Stimulated activated naive CD8-positive, alpha-beta T cell treated with anti-CD3 and anti-CD28 coated beads, Interleukin-15, Interleukin-2, amounts not matched to agents 100 ng/mL and 50 ng/mL, for 24 hours (primary cell): Measurements from ENCODE around the gene ZNF629.

Source experiments
- H3K27ac Mint-ChIP-seq: one replicate; pipeline ENCODE4 v1.8.0; 2021; ENCODE audit warnings: mild to moderate bottlenecking, mixed read lengths
- H3K27me3 Mint-ChIP-seq: one replicate; pipeline ENCODE4 v1.8.0; 2021; ENCODE audit warnings: mixed read lengths
- H3K36me3 Mint-ChIP-seq: one replicate; pipeline ENCODE4 v1.8.0; 2021; ENCODE audit warnings: low read depth, mixed read lengths
- H3K4me1 Mint-ChIP-seq: one replicate; pipeline ENCODE4 v1.8.0; 2021; ENCODE audit warnings: low read depth, mixed read lengths
- H3K4me3 Mint-ChIP-seq: one replicate; pipeline ENCODE4 v1.8.0; 2021; ENCODE audit warnings: mild to moderate bottlenecking, mixed read lengths
- H3K9me3 Mint-ChIP-seq: one replicate; pipeline ENCODE4 v1.8.0; 2021; ENCODE audit warnings: mixed read lengths

The ZNF629 gene

DNA sequence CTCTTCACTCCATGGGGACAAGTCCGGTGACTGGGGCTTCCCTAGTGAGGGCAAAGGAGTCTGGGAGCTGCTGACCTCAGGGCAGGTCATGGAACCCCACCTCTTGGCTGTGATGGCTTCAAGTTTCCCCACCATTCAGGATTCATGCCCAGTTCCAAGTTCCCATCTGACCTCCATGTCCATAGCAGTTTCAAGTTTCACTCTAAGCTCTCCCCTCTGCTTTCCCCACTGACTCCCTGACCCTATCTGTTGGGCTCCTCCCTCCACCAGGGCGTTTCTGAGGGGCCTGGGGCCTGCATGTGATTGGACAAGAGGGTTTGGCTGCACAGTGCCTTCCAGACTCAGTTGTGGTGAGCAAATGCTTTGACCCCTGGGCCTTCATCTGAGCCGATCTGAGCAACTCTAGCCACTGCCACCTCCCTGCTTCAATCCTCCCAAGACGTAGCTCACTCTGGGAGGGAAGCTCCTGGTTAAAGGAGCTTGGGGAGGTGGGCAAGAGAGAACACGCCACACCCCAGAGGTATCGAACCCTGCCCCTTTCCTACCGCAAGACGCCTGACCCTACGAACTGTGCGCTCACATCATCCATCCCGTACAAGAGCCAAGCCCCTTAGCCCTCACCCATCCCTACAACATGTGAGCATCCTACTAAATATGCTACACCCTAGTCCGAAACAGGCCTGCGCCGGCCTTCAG, 8.3 kb downstream of the ZNF629 start:
- Mint-ChIP-seq H3K27ac (no peak overlapping the region), H3K9me3 (no peaks in the 10 kb centered on the region), H3K27me3 (peaks cover 3% of the 10 kb centered on the region), H3K4me3 (no peak overlapping the region), H3K36me3 (peaks cover 17% of the 10 kb centered on the region), H3K4me1 (peaks cover 24% of the 10 kb centered on the region)

DNA sequence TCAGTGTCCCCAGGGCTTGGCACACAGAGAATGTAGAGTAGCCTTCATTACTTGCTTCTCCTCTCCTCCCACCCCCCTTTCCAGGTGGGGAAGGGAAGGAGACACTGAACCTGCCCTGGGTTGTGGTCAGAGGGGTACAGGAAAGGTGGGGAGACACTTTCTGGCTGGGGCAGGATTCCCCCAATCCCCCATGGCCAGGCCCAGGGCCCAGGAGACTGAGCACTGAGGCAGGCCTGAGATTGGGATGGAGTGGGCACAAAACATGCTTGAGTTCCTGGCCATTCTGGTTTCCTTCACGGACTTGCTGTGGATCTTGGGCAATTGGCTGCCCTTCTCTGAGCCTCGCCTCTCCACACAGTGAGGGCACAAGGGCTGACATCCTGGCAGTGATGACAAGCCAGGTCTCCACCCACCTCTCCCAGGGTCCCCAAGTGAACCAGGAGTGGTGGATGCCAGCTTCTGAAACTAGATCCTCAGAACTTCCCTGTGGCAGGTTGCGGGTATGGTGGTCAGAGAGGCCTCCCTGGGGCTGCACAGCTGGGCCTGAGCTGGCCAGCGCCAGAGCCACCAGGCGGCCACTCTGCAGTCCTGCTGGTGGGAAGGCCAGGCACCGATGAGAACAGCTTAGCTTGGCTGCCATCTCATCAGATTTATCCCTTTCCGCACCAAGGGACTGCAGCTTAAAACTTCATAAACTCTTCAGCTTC, 9.3 kb downstream of the ZNF629 start:
- Mint-ChIP-seq H3K36me3 (peaks cover 24% of the 10 kb centered on the region), H3K4me3 (peak overlapping the region; percentile 93), H3K27me3 (peaks cover 3% of the 10 kb centered on the region), H3K9me3 (no peaks in the 10 kb centered on the region), H3K27ac (no peak overlapping the region), H3K4me1 (peaks cover 24% of the 10 kb centered on the region)

DNA sequence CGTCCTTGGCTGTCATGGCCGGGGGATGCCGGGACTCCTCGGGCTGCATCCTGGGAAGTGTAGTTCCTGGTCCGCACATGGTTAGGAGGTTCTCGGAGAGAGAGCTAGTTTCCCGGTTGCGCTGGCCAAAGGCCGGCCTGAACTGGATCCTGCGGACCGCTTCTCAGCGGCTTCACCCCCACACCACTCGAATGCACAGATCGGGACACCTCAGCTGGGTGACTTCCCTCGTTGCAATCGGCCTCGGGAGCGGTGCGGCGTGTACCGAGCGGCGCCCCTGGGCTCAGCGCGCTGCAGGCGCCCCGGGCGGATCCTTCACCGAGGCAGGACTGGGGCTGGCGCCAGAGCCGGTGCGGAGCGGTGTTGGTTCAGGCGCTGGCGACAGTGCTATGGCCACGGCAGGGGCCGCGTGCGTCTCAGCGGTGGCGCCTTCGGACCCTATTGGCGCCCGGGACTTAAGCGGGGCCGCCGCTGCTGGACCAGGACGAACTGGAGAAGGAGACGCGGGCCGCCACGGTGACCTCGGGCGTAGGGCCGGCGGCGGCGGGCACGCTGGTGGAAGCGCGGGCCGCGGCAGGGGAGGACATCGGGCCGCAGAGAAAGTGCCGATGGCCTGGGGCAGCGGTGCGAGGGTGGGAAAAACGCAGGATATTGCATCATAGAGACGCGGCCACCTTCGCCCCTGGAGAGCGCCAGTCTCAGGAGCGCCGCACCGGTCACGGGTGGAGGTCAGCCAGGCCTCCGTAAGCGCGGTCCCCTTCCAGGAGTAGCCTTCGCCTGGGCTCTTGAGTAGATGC, 11.4 kb downstream of the ZNF629 start:
- Mint-ChIP-seq H3K4me1 (peaks cover 24% of the 10 kb centered on the region), H3K36me3 (peaks cover 38% of the 10 kb centered on the region), H3K4me3 (peak overlapping the region; percentile 93), H3K9me3 (no peaks in the 10 kb centered on the region), H3K27me3 (peaks cover 3% of the 10 kb centered on the region), H3K27ac (peak overlapping the region; percentile 98)

DNA sequence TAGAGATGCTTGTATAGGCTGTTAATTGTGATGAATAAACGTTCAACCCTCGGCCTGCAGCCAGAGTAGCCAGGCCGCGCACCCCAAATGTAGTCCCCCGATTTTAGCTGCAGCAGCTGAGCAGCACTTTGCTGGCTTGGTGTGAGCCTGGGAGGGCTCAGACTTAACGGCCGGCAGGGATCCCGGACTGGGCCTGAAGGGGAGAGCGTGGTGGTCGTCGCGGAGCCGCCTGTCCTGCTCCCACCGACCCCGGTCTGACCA, 11.9 kb downstream of the ZNF629 start:
- Mint-ChIP-seq H3K4me1 (peaks cover 24% of the 10 kb centered on the region), H3K36me3 (peaks cover 43% of the 10 kb centered on the region), H3K4me3 (peak overlapping the region; percentile 93), H3K27ac (peak overlapping the region; percentile 98), H3K27me3 (peaks cover 3% of the 10 kb centered on the region), H3K9me3 (no peaks in the 10 kb centered on the region)

DNA sequence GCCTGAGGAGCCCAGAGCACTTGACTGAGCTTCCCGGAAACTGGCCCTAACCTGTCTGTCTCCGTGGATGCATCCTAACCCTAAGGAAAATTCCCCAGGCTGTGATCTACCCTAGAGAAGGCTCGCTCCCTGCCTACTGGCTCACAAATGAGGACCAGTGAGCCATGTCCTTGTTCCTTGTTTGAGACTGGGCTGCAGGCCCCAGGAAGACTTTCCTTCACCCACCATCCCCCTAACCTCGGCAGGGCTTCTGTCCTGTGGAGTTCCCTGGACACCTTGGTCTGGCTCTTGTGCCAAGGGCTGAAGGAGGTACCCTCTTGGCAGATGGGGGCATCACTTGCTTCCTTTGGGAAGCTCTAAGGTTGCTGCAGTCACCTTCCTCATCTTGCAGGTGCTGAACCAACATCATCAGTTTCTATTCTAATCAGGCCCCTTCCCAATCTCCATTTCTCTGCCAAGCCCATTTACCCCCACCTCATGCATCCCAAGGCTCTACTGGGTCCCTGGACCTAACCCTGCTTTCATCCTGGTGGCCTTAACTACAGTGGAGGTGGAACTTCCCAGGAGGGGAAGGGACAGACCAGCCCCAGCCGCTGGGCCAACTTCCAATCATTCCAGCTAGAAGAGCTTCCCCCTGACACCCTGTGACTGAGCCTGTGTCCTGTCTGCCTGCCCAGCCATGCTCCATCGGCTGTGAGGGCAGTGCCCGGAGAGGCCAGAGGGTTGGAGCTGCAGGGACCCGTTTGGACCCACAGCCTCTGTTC, 12.5 kb downstream of the ZNF629 start:
- Mint-ChIP-seq H3K27me3 (peaks cover 3% of the 10 kb centered on the region), H3K4me3 (peak overlapping the region; percentile 93), H3K27ac (peak overlapping the region; percentile 98), H3K9me3 (no peaks in the 10 kb centered on the region), H3K36me3 (peaks cover 44% of the 10 kb centered on the region), H3K4me1 (peaks cover 24% of the 10 kb centered on the region)

DNA sequence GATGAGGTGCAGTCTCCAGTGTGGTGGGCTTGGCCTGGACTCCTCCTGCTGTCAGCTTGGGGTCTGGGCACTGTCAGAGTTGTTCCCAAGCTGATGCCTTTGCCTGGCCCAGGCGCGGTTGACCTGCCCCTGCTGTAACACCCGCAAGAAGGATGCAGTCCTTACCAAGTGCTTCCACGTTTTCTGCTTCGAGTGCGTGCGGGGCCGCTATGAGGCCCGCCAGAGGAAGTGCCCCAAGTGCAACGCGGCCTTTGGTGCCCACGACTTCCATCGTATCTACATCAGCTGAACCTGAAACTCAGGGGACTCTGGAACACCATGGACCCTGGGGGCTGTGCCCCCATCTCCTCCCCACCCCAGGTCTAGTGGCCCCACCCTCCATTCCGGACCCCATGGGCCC, 13.2 kb downstream of the ZNF629 start:
- Mint-ChIP-seq H3K27me3 (peaks cover 3% of the 10 kb centered on the region), H3K27ac (no peak overlapping the region), H3K36me3 (peaks cover 48% of the 10 kb centered on the region), H3K4me3 (no peak overlapping the region), H3K9me3 (no peaks in the 10 kb centered on the region), H3K4me1 (peaks cover 24% of the 10 kb centered on the region)

DNA sequence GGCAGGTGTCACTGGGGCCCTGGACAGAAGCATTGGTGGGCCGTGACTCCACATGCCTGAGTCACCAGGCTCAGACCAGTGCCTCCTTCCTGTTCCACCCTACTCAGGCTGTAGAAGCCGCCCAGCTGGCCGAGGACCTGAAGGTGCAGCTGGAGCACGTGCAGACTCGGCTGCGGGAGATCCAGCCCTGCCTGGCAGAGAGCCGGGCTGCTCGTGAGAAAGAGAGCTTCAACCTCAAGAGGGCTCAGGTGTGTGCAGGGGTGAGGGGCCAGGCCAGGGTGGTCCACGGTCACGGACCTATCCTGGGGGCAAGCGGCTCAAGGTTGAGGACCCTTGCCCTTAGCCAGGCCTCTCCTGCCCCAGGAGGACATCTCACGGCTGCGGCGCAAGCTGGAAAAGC, 15.3 kb downstream of the ZNF629 start:
- Mint-ChIP-seq H3K9me3 (no peaks in the 10 kb centered on the region), H3K27me3 (no peaks in the 10 kb centered on the region), H3K27ac (no peak overlapping the region), H3K36me3 (peaks cover 55% of the 10 kb centered on the region), H3K4me1 (peaks cover 17% of the 10 kb centered on the region), H3K4me3 (no peak overlapping the region)

DNA sequence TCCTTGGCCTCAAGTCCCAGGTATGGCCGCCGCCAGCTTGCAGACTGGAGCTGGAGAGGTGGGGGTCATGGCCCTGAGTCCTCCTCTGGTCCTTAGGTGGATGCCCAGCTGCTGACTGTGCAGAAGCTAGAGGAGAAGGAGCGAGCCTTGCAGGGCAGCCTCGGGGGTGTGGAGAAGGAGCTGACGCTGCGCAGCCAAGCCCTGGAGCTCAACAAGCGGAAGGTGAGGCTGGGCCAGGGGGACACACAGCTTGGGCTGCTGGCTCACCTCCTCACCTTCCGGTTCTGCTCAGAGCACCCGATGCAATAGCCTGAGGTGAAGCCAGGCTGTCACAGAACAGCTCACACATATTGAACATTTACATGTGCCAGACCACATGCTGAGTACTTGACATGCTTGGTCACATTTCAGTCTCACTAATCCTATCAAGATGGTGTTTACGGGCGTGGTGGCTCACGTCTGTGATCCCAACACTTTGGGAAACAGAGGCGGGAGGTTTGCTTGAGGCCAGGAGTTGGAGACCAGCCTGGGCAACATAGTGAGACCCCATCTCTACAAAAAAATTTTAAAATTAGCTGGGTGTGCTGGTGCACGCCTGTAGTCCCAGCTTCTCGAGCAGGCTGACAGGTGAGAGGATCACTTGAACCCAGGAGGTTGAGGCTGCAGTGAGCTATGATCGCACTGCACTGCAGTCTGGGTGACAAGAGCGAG, 17.5 kb downstream of the ZNF629 start:
- Mint-ChIP-seq H3K9me3 (no peaks in the 10 kb centered on the region), H3K27me3 (no peaks in the 10 kb centered on the region), H3K27ac (no peak overlapping the region), H3K36me3 (peaks cover 64% of the 10 kb centered on the region), H3K4me3 (no peak overlapping the region), H3K4me1 (peaks cover 6% of the 10 kb centered on the region)

DNA sequence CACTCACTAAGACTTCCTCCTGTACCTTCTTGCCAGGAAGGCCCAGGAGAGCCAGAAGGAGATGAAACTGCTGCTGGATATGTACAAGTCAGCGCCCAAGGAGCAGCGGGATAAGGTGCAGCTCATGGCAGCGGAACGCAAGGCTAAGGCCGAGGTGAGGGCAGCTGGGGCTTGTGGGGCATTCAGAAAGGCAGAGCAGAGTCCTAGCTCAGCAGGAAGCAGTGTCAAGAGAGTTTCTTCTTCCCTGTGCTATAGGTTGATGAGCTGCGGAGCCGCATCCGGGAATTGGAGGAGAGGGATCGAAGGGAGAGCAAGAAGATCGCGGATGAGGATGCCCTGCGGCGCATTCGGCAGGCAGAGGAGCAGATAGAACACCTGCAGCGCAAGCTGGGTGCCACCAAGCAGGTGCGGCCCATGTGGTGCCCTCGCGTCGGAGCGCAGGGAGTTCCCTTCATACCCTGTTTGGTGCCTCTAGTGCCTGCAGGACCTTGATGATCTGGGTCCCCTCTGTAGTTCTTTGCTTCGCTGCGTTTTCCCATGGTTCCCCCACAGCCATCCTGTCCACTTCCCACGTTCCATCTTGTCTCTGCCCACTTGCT, 18.3 kb downstream of the ZNF629 start:
- Mint-ChIP-seq H3K36me3 (peaks cover 63% of the 10 kb centered on the region), H3K27me3 (no peaks in the 10 kb centered on the region), H3K4me3 (no peak overlapping the region), H3K4me1 (peaks cover 6% of the 10 kb centered on the region), H3K9me3 (no peaks in the 10 kb centered on the region), H3K27ac (no peak overlapping the region)

DNA sequence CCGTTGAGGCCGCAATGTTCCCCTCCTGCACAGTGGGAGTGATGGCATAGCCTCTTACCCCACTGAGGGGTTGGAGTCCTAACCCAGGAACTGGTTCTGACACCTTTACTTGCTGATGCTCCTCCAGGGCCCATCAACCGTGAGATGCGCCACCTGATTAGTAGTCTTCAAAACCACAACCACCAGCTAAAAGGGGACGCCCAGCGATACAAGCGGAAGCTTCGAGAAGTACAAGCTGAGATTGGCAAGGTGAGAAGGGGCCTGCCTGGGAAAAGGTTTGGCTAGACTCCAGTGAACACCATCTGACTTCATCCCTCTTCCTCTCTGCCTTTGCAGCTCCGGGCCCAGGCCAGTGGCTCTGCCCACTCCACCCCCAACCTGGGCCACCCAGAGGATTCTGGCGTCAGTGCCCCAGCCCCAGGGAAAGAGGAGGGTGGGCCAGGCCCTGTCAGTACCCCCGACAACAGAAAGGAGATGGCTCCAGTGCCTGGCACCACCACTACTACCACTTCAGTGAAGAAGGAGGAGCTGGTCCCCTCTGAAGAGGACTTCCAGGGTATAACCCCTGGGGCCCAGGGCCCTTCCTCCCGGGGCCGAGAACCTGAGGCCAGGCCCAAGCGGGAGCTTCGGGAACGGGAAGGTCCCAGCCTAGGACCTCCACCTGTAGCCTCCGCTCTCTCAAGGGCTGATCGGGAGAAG, 19.1 kb downstream of the ZNF629 start:
- H3K4me1 Mint-ChIP-seq: peaks cover 13% of the 10 kb centered on the region
- H3K4me3 Mint-ChIP-seq: no peak overlapping the region
- no peaks in the 10 kb centered on the region for H3K27me3 Mint-ChIP-seq
- H3K36me3 Mint-ChIP-seq: peaks cover 62% of the 10 kb centered on the region
- no peak overlapping the region for H3K27ac Mint-ChIP-seq
- no peaks in the 10 kb centered on the region for H3K9me3 Mint-ChIP-seq

DNA sequence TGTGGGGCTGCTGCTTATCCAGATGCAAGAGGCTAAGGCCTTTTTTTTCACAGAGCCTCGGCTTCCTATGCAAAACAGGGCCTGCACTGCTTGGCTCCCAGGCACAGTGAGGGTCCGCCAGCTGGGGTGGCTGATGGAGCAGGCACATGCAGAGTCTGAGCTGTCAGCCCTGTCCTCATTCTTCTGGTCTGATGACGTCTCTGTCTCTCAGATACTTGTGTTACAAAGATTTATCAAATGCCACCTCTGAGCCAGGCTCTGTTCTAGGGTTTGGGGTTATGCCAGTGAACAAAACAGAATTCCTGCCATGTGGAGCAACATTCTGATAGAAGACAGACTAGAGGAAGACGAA, 20.1 kb downstream of the ZNF629 start:
- Mint-ChIP-seq H3K27me3 (no peaks in the 10 kb centered on the region), H3K36me3 (peaks cover 58% of the 10 kb centered on the region), H3K27ac (no peak overlapping the region), H3K9me3 (no peaks in the 10 kb centered on the region), H3K4me1 (peaks cover 18% of the 10 kb centered on the region), H3K4me3 (no peak overlapping the region)

DNA sequence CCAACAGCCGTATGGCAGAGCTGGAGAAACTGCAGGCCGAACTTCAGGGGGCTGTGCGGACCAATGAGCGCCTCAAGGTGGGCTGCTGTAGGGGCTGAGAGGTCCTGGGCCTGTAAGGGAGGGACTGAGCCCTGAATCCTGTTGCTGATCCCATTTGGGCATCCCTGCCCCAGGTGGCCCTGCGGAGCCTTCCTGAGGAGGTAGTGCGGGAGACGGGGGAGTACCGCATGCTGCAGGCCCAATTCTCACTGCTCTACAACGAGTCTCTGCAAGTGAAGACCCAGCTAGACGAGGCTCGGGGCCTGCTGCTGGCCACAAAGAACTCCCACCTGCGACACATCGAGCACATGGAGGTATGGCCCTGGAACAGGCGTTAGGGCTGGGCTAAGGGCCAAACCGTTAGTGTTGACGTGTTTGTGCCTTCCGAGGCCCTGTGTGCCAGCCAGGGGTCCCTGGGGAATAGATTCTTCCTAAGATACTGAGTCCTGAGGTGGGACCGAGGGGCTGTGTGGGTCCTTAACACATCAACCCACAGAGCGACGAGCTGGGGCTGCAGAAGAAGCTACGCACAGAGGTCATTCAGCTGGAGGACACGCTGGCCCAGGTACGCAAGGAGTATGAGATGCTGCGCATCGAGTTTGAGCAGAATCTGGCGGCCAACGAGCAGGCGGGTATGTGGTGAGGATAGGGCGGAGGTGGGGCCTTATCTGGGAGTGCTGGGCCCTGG, 20.6 kb downstream of the ZNF629 start:
- Mint-ChIP-seq H3K4me1 (peaks cover 18% of the 10 kb centered on the region), H3K4me3 (no peak overlapping the region), H3K27me3 (no peaks in the 10 kb centered on the region), H3K9me3 (no peaks in the 10 kb centered on the region), H3K27ac (no peak overlapping the region), H3K36me3 (peaks cover 57% of the 10 kb centered on the region)

DNA sequence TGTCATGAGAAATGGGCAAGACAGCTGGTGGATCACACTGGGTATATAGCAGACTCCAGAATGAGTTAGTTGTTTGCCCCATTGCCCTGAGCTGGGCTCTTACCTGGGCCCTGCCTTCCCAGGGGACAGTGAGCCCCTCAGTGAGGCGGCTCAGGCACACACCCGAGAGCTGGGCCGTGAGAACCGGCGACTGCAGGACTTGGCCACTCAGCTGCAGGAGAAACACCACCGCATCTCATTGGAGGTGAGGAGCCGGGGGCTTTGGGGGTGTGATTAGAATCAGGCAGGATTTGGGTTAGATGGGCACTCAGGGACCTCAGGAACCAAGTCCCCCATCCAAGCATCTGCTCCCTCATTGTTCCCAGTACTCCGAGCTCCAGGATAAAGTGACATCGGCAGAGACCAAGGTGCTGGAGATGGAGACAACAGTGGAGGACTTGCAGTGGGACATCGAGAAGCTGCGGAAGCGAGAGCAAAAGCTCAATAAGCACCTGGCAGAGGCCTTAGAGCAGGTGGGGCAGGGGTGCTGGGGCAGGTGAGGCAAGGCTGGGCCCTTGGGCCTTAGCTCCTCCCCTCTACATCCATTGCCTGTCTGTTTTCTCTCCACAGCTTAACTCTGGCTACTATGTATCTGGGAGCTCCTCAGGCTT, 22.1 kb downstream of the ZNF629 start:
- Mint-ChIP-seq H3K36me3 (peaks cover 46% of the 10 kb centered on the region), H3K9me3 (no peaks in the 10 kb centered on the region), H3K27me3 (no peaks in the 10 kb centered on the region), H3K4me3 (no peak overlapping the region), H3K4me1 (peaks cover 28% of the 10 kb centered on the region), H3K27ac (no peak overlapping the region)
